Glutamatergic neuron (in vitro differentiated cells): ENCODE data around the gene ZNF398. TPM values are rescaled to one million over a fixed set of nuclear protein-coding genes. Genes with fewer than 3 reads are reported as not detected.

Experiments used
- DNase-seq: peaks from one replicate; pipeline ENCODE4 v3.0.0; 2022
- H3K27ac Mint-ChIP-seq: one replicate; pipeline ENCODE4 v1.8.0; 2020; ENCODE audit warnings: mild to moderate bottlenecking, mixed read lengths, inconsistent platforms; ENCODE audit not compliant: unreplicated experiment
- H3K27me3 Mint-ChIP-seq: one replicate; pipeline ENCODE4 v1.8.0; 2020; ENCODE audit warnings: mild to moderate bottlenecking, moderate library complexity, mixed read lengths, inconsistent platforms; ENCODE audit not compliant: unreplicated experiment
- H3K36me3 Mint-ChIP-seq: one replicate; pipeline ENCODE4 v1.8.0; 2020; ENCODE audit warnings: mild to moderate bottlenecking, mixed read lengths, inconsistent platforms; ENCODE audit not compliant: unreplicated experiment
- H3K4me1 Mint-ChIP-seq: one replicate; pipeline ENCODE4 v1.8.0; 2020; ENCODE audit warnings: mild to moderate bottlenecking, low read depth, mixed read lengths, inconsistent platforms; ENCODE audit not compliant: unreplicated experiment
- H3K4me3 Mint-ChIP-seq: one replicate; pipeline ENCODE4 v1.8.0; 2020; ENCODE audit warnings: mild to moderate bottlenecking, mixed read lengths, inconsistent platforms; ENCODE audit not compliant: unreplicated experiment
- H3K9me3 Mint-ChIP-seq: one replicate; pipeline ENCODE4 v1.8.0; 2020; ENCODE audit warnings: mild to moderate bottlenecking, moderate library complexity, mixed read lengths, inconsistent platforms; ENCODE audit not compliant: unreplicated experiment
- CTCF ChIP-seq: fragments of 200-600 bp; sonication (generic); IDR thresholded peaks from one replicate; pipeline ENCODE4 v1.5.0; 2021; ENCODE audit not compliant: partially characterized antibody, unreplicated experiment
- total RNA-seq: library from RNA; stranded (reverse); fragmentation: NEBNext Ultra II Directional; extraction: Animal tissue kit (Norgen Biotek cat#: 25700); gene quantifications from one replicate; pipeline ENCODE4 v1.2.1, GENCODE V29; 2021; ENCODE audit not compliant: unreplicated experiment

Gene ZNF398
- total RNA-seq, 1 donor from 2014 or later = 13.9 TPM

- H3K4me3 Mint-ChIP-seq = no peak overlapping the region
- peaks cover 6% of the 10 kb centered on the region for H3K9me3 Mint-ChIP-seq
These were observed 58.6 kb downstream of the ZNF398 start for GRCh38 chr7:149205690-149206381.

GRCh38 chr7:149207324-149208035 lies 60.2 kb downstream of the ZNF398 start:
- Mint-ChIP-seq H3K27ac (no peak overlapping the region), H3K36me3 (peaks cover 12% of the 10 kb centered on the region), H3K4me1 (peaks cover 2% of the 10 kb centered on the region), H3K27me3 (peaks cover 1% of the 10 kb centered on the region), H3K9me3 (peaks cover 2% of the 10 kb centered on the region), H3K4me3 (no peak overlapping the region)
- TF ChIP-seq CTCF = no peak
- DNase-seq = no peak

More at GRCh38 chr7:149205690-149206381, 58.6 kb downstream of the ZNF398 start:
- Mint-ChIP-seq H3K27ac (no peak overlapping the region), H3K4me1 (peaks cover 7% of the 10 kb centered on the region), H3K27me3 (peaks cover 3% of the 10 kb centered on the region), H3K36me3 (peaks cover 21% of the 10 kb centered on the region)
- no peak for DNase-seq
- TF ChIP-seq CTCF = no peak

- DNase-seq = peak; percentile 87
- Mint-ChIP-seq H3K27ac (peak overlapping the region; percentile 65), H3K9me3 (peaks cover 2% of the 10 kb centered on the region), H3K4me3 (peak overlapping the region; percentile 39), H3K4me1 (no peaks in the 10 kb centered on the region), H3K27me3 (peaks cover 2% of the 10 kb centered on the region), H3K36me3 (peaks cover 5% of the 10 kb centered on the region)
- TF ChIP-seq CTCF = peak; percentile 78
These were observed 62.4 kb downstream of the ZNF398 start for GRCh38 chr7:149209518-149210269.

DNA sequence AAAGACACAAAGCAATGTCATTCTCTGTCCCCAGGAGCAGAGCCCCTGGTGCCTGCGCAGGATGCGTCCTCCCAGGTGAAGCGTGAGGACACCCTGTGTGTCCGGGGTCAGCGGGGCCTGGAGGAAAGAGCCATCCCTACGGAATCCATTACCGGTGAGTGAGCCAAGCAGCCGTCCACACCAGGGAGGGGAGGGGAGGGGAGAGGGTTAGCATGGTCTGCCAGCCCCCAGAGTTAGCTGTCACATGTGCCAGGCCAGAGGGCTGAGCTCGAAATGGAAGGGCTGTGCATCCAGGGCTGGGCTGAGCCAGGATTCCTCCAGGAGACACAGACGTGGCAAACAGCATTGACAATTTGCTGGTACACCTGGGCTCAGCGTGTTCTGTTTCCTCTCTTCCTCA lies 63.3 kb downstream of the ZNF398 start:
- H3K27me3 Mint-ChIP-seq = peaks cover 2% of the 10 kb centered on the region
- no peaks in the 10 kb centered on the region for H3K4me1 Mint-ChIP-seq
- no peak for DNase-seq
- H3K9me3 Mint-ChIP-seq = peaks cover 2% of the 10 kb centered on the region
- H3K4me3 Mint-ChIP-seq = no peak overlapping the region
- TF ChIP-seq CTCF = no peak
- H3K27ac Mint-ChIP-seq = no peak overlapping the region
- peaks cover 3% of the 10 kb centered on the region for H3K36me3 Mint-ChIP-seq
